ENCODE measurements around the gene B3GNT5. TPM values are rescaled to one million over a fixed set of nuclear protein-coding genes. Genes with fewer than 3 reads are reported as not detected.
A peak's percentile ranks its signal among the peaks of the same experiment; 100 is the strongest.

Gene B3GNT5
- total RNA-seq, 1 experiment from 2014 or later = 14.7 TPM

DNA sequence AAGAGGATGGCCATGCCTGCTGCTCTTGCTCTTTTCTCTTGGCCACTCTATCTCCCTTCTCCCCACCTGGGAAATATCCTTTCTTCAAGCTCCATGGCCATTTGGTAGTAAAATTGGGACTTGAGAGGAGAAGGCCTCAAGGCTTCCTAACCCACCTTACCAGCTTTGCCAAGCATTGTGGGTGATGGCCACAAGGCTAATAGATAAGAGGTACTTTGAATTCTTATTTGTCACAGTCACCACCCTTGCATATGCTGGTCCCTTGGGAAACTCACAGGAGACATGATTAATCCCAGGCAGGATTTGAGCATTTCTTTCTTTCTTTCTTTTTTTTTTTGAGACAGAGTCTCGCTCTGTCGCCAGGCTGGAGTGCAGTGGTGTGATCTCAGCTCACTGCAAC, 37.2 kb downstream of the B3GNT5 start:
- no peak for DNase-seq (ENCODE audit: low spot score)

DNA sequence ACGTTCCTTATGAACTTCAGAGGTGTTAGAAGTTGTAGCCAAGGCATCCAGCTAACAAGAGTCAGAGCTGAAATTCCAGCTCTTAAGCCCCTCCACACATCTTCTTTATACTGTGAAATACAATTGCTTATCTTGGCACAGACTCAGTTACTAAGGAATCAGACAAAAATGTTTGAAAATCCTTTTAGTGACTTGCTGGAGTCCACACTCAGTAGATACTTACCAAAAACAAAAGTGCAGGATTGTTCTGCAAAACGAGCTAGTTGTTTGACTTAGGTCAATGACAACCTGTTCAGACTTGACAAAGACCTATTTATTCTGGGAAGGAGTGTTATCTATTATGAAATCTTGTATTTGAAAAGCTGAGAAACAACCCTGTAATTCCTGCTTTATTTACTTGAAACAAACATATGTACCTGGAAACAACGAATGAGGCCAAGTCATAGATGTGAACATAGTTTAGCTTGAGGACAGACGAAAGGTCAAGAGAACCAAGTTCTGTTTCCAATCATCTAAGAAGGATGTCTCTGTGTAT, 38.5 kb downstream of the B3GNT5 start:
- DNase-seq (ENCODE audit: low spot score) = no peak

DNA sequence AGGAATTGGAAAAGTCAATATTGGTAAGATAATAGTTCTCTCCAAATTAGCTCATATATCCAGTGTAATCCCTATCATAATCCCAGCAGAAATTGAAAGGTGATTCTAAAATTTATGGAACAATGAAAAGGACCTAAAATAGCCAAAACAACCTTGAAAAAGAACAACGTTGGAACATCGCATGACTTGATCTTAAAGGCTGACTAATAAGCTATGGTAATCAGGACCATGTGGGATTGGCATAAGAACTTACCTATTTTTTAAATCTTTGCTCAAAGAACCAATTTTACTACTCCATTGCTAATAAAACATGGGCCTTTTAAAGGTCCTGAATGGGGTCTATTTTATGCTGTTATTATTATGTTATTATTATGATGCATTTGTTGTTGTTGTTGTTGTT, 40.9 kb downstream of the B3GNT5 start:
- no peak for DNase-seq (ENCODE audit: low spot score)

DNA sequence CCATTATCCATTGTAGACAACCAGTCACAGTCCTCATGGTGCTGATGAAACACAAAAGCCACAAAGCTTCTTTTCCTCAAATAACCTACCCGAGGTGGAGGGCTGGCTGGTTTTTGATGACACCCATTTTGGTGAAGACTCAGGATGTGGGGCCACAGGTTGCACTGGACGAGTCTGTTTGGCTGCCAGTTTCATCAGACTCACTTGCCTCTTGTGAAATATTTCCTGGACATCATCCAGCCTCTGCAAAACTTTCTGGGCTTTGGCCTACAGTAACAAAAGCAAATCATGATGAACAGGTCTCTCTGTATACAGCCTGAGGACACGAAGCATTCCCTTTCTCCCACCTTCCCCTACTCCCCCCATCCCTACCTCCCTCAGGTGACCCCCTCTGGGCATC, 42.2 kb downstream of the B3GNT5 start:
- peak; percentile 82 for DNase-seq (ENCODE audit: low spot score)

DNA sequence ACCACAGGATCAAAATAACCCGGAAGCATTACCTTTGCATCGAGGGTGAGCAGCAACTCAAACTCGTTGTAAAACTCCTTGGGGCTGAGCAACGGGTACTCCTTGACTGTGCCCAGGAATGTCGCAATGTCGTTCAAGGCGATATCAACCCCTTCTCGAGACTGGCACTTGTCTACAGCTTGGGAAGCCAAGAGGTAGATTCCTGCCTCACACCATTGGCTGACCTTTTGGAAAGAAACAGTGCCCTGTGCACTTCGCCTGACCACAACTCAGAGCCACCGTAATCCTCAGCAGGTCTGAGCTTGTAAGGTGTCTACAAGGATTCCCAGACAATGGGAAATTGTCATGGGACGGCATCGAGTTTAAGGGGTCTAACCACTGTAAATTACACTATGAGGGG, 43.9 kb downstream of the B3GNT5 start:
- DNase-seq (ENCODE audit: low spot score) = no peak

DNA sequence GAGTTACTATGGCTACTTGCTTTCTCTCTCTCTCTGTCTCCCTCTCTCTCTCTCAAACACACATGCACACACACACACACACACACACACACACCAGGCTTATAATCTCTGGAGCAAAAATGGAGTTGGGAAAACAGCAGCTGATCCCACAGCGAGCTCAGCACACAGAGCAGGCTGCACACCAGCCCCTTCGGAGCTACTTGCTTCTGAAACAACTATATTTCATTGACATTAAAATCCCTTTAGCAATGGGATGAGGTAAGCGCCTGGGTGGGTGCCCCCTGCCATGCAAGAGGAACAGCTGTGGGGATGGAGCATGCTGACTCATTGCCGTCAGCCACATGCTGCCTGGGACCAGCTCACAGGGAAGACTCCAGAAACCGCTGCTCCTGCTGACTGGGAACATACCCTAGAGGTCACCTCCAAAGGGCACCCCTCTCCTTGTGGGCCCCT, 45.7 kb downstream of the B3GNT5 start:
- peak; percentile 95 for DNase-seq (ENCODE audit: low spot score)

DNA sequence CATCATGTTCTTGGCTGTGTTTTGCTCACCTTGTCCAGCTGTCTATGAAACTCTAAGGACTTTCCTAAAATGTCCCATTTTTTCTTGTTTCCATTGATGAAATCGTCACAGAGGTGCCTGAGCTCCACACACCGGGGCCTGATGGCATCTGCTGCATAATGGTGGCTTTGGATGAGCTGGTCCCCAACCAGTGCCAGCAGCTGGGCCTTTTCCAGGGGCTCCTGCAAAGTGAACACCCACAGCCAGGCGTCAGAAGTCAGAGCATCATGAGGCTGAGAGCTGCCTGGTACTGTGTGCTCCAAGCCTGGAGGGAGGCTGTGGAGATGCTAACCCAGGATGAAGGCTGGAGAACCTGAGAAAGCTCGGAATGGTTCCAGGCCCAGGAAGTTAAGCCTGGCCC, 46.9 kb downstream of the B3GNT5 start:
- DNase-seq (ENCODE audit: low spot score) = no peak

DNA sequence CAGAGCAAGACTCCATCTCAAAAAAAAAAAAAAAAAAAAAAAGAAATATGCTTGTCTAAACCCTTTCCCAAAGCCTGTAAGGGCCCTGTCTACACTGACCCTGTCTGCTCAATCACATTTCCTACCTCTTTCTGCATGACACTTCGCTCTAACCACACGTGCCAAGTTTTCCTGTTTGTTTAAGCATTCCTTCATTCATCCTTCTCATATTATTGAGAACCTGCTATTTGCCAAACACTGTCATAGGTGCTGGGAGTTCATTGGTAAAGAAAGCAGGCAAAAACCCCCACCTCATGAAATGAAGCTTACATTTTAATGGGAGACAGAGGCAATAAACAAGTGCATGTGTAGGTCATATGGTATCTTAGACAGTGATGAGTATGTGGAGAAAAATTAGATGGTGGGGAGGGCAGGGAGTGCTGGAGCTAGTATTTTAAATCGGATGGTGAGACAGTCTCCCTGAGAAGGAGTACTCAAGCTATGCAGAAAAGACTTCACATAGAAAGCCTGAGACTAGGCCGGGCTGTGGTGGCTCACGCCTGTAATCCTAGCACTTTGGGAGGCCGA, 48.0 kb downstream of the B3GNT5 start:
- no peak for DNase-seq (ENCODE audit: low spot score)

DNA sequence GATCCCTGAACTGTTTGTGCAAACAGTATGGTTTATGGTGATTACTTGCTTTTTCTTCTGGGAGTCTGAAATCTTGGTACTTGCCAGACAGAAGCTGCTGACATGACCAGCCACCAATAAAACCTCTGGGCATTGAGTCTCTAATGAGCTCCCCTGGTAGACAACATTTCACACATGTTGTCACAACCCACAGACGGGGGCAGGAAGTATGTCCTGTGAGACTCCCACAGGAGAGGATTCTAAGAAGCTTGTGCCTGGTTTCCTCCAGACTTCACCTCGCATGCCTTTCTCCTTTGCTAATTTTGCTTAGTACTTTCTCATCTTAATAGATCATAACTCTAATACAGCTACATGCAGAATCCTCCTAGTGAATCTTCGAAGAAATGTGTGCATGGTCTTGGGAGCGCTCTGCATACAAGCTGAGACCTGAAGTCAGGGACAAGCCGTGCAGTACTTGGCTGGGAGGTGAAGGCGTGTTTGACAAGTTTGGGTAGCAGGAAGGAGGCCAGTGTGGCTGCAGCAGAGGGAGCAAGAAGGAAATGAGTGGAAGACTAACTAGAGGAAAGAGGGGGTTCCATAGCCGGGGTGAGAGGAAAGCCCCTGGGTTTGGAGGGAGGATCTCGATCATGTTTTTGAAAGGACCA, 49.0 kb downstream of the B3GNT5 start:
- no peak for DNase-seq (ENCODE audit: low spot score)

DNA sequence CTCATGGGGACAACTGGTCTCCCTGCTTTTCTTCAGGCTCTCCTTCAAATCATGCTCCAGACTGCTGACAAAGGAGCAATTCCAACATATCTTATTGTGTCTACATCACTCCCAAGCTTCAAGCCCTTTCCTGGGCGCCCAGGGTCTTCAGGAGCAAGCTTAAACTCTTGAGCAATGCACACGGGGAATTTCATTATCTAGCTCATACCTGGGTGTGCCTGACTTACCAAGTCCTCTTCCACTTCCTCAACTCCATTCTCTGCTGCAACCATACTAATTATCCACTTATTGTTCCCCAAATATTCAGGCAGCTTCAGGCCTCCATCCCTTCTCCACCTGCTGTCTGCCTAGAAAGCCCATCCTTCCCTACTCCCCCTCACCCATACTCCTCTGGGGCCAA, 50.6 kb downstream of the B3GNT5 start:
- no peak for DNase-seq (ENCODE audit: low spot score)

DNA sequence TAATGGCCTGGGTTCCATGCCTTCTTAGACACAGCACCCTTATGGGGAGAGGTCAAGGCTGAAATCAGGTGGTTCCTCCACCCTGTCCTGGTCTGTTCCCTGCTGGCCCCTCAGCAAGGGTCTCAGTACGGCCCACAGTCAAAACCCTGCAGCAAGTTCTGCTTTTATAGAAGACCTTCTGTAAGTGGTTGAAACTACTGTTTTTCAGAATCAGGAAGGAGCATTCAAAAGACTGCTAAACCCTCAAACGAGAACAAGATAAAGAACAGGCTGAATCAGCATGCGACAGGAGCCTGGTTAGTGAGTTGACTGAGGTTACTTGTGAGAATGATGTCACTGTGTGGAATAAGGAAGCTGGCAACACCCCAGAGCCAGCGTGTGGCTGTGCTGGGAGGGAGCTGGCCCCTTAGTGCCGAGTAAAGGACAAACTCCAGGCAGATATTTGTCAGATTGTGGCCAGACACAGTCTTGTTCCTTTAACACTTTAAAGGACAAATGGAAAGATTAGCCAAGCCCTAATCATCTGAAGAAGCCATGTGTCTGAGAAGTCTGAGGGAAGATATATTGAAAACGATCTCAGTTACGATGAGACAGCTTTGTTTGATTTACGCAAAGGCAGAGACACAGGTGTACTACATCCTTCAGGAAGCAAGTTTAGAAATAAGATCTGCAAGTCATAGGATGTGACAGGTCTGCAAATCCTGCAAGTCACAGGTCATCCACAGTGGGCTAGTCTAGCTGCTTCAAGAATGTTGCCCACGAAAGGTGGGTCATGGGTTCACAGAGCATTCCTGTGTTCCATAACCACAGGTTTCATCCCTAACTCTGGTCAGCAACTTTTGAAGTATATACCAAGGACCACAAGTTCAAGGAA, 54.0 kb downstream of the B3GNT5 start:
- DNase-seq (ENCODE audit: low spot score) = peak; percentile 91

DNA sequence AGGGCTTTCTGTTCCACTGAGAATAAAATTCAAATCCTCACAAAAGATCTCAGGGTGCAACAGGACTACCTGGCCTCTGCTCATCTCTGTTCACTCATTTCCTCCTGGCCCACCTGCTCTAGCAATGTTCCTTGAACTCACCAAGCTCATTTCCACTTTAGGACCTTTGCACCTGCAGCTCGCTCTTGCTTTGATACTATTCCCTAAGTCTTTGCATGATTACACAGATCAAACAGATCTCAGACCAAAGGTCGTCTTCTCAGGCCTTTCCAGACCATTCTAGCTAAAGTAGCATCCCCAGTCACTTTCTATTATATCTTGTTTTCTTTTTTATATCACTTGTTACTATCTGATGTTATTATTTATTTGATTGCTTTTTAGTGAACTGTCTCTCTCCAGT, 54.7 kb downstream of the B3GNT5 start:
- no peak for DNase-seq (ENCODE audit: low spot score)

DNA sequence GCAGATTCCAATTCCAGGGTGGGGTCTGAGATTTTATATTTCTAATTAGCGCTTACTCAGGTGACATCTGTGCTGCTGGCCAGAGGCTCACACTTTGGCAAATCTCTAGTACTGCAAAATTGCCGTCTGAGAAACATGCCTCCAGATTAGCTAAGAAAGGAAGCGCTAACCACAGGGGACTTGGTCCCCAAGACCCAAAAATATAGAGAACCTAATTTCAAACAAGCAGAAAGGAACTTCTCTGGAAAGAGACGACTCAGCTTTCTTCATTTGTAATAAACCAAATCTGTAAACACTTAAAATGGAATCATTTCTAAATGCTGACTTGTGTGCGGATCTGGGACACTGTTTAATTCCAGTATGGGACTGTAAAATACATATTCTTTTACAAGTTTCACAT, 55.7 kb downstream of the B3GNT5 start:
- DNase-seq (ENCODE audit: low spot score) = no peak

DNA sequence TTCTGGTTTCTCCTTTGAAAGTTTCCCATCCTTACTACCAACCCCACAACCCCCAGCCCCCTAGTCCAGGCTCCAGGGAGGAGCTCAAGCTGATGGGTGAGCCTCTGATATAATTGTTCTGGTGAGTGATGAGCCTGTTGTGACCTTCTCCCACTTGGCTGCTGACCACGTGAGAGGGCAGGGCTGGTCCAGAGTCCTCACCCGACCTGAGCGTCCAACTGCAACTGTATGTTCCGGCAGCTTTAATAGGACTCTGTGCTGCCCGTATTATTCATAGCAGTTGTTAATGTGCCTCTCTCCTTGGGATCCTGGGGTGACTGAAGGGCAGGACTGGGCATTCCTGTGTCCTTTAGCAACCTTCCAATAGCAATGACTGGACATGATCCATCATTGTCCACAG, 56.2 kb downstream of the B3GNT5 start:
- no peak for DNase-seq (ENCODE audit: low spot score)

DNA sequence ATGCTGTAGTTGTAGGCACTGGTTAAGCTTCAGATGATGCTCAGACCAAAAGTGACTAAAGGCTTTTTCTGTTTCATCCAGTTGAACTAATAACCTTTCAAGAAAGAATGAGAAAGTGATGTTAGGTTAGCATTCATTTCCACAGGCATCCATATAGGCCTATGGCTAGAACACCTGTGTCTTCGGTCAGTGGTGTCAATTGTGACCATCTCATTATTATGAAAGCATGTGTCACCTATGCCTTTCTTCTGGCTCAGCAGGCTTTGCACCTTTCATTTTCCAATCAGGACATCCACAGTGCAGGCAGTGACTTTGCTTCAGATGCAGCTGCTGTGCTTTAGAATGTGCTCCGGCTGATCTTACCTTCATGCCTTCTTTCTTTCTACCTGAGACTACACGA, 57.9 kb downstream of the B3GNT5 start:
- no peak for DNase-seq (ENCODE audit: low spot score)

DNA sequence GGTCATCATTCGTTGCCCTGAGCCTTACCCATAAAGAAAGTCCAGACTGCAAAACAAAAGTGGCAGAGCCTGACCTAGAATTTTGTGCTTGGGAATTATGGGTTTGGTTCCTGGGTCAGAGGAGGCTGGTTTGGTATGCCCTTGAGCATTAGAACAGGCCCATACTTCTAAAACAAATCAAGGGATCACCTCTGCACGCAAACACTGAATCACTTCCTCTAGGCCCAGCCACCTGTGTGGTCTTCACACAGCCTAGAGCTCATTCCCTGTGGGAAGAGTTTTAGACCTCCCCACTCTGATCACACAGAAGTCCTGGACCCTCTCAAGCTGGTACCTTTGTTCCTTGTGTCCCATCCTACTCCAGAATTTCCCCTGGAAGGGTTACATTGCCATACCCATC, 59.4 kb downstream of the B3GNT5 start:
- DNase-seq (ENCODE audit: low spot score) = no peak

DNA sequence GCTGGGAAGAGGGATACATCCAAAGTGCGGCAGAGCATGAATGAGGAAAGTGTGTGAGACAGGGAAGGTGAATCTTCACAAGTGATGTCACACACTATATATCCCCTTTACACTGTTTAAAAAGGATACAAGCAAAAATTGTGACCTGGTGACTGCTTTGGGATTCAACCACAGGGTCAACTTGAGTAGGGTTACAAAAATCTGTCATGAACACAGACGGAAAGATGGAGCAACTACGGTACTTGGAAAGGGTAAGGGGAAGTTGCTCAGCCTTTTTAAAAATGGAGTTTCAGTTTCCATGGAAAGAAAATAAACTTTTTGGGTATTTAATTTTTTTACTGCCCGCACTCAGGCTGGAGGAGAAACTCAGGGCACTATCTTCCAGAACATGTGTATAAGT, 60.3 kb downstream of the B3GNT5 start:
- no peak for DNase-seq (ENCODE audit: low spot score)

DNA sequence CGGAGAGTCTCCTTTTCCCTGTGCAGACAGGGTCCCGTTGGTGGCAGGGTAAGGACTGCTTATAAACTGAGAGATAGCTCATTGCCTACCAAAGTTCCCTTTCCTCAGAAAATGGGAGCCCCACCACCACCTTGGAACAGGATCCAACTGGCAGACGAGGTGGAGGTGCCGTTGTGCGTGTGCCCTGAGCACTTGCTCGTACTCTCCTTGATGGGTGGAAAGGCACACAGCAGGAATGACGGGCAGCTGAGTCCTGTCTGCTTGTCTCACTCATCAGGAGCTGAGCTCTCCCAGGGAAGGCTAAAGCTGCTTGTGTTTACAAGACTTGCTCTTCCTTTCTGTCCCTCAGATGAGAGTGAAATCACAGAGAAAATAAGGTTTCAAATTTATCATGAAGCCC, 60.7 kb downstream of the B3GNT5 start:
- DNase-seq (ENCODE audit: low spot score) = no peak

DNA sequence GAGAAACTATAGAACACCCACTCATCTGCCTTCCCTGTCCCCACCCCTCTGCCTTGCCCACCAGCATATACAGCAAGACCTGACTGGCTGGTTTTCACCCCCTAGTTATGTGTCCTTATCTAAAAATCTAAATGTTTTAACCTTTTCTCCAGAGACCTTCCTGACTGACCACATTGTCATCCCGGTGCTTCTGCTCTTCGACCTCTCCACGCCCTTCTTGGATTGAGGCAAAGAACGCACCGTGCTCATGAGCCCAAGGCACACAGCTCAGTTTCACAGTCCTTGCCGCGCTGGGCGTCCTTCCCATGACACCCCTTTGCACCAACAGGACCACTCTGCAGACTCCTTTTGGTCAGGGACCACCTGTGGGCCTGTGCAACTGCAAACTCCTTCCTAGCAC, 62.7 kb downstream of the B3GNT5 start:
- DNase-seq (ENCODE audit: low spot score) = no peak

DNA sequence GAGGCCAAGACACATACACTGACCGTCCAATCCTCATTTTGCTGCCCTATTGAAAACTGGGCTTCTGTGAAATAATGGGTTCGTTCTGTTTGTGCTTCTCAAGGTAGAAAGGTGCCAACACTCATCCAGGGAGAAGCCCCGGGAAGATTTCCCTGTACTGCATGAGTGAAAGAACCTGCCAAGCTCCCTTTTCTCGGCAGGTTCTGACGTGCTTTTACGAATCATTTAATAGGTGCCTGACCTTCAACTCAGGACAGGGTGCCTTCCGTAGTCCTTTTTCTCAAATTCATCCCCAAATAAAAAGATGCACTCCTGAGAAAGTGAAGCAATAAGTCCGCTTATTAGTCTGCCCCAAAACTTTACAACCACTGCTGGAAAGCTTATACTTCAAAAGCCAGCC, 64.2 kb downstream of the B3GNT5 start:
- DNase-seq (ENCODE audit: low spot score) = no peak

DNA sequence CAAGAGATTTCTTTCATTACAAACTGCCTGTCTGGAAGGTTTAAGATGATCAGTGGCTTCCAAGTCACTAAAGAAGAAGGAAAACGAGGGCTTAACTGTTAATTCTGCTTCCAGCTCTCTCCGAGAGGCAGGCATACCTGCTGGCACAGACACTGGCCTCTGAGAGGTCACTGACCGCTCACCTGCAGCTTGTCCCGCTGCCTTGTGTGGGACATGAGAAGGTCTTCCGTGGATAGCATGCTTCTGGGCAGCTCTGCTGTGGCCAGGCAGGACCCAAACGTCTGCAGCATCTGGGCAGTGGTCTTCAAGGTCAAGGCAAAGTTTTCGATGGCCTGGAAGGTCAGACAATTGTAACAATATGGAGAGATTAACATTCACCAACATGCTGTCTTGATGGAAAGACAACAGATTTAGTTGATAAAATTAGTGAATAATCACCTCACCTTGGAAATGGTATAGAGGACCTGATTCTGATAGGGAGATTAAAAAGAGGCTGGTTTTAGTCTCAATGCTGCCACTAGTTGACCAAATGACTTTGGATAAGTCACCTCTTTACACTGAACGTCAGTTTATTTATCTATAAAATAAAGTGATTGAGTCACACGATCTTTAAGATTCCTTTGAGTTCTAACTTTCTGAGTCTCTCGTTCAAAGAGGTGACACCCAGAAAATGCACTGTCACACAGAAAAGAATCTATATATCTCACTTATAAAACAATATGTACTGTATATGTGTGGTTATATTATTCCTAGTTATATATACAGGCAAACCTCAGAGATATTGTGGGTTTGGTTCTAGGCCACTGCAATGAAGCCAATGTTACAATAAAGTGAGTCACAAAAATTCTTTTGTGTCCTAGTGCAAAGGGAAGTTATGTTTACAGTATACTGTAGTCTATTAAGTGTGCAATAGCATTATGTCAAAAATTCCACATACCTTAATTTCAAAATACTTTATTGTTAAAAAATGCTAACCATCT, 65.1 kb downstream of the B3GNT5 start:
- peak; percentile 35 for DNase-seq (ENCODE audit: low spot score)

DNA sequence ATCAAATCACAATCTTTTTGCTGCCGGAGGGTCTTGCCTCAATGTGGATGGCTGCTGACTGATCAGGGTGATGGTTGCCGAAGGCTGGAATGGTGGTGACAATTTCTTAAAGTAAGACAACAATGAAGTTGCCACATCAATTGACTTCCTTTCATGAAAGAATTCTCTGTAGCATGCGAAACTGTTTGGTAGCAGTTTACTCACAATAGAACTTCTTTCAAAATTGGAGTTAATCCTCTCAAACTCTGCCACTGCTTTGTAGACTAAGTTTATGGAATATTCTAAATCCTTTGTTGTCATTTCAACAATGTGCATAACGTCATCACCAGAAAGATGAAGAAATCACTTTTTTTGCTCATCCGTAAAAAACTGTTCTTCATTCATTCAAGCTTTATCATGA, 65.8 kb downstream of the B3GNT5 start:
- no peak for DNase-seq (ENCODE audit: low spot score)

All from H4 (cell line).